Measurements from ENCODE around the gene KRTAP5-1. TPM values are rescaled to one million over a fixed set of nuclear protein-coding genes. Genes with fewer than 3 reads are reported as not detected.

Gene KRTAP5-1
- polyA plus RNA-seq, 1 of the 3 experiments (the other 2 are of a cell fraction), result not detected

DNA sequence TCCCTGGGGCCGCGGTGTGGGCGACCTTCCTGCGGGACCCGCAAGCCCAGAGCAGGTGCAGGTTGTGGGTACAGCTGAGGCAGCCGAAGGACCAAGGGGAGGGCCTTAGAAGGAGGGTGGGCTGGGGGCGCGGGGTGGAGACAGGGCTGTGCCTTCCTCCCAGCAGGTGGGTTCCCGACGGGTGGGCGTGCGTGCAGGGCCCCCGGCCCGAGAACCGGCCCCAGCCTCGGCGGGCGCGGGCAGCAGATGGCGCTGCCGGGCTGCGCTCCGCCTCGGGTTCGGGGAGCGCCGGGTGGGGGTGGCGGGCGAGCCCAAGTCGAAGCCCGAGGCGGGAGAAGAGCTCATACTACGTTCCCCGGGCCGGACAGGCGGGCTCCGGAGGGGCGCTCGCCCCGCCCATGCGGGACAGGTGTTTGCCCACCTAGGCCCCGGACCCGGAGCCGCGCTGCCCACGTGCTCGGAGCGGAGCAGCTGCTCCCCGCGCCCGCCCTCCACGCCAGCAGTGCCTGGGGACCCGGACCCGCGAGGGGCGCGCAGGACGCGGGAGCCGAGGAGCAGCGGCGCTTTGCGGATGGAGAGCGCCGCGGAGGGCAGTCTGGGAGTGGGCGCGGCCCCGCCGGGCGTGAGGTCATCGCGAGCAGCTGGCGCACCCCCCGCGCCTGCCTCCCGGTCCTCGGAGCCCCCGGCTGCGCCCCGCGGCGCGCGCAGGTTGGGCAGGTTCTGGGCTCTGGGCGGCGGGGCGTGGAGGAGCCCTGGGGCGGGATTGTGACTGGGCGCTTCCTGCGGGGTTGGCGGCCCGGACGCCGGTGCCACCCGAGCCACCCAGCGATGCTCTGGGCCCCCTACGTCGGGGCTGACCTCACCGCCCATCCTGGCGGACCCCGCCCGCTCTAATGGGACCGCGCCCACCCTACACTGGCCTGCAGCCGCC, 38.3 kb downstream of the KRTAP5-1 start (continued):
- TF ChIP-seq EZH2phosphoT487 (IDR thresholded peaks at IDR 0.05; ENCODE audit: borderline replicate concordance, low read depth), result no peak
- no peak for TF ChIP-seq TAF1 (IDR thresholded peaks at IDR 0.05; ENCODE audit: borderline replicate concordance, low read depth, low read length)

DNA sequence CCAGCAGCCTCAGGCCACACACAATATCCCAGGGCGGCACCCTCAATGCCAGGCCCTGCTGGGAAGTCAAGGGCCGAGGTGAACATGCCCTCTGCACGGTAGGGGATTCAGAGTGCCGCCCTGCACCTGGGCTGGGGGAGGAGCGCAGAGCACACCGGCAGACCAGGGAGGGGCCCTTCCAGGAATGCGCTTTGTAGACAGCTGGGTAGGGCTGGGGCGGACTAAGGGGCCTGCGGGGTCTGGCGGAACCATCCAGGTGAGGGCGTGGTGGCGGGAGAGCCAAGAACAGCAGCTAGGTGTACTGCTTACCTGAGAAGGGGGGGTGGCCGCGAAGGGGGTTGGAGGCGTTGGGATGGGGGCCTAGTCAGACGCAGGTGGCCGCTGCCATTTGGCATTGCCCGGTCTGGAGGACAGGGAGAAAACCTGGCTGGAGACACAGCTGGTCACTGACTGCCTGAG, 39.0 kb downstream of the KRTAP5-1 start:
- Histone ChIP-seq H3K9me2 (no peaks in the 10 kb centered on the region), H3F3A (replicated peaks; ENCODE audit: insufficient read depth) (no peaks in the 10 kb centered on the region), H3K36me3 (replicated peaks in 1 of 2; ENCODE audit: control insufficient read depth in 1 of 2, insufficient read depth in 2 of 2, low read length in 1 of 2) (no peaks in the 10 kb centered on the region), H3K4me2 (no peak overlapping the region), H3K9ac (no peak overlapping the region), H4K20me1 (ENCODE audit: insufficient read depth) (no peaks in the 10 kb centered on the region), H3K4me1 (ENCODE audit: control insufficient read depth in 1 of 2, insufficient read depth in 2 of 2, low read depth in 1 of 2, low read length in 1 of 2) (peaks cover 0 to 6% of the 10 kb centered on the region in 2 experiments; a peak in 1 of 4 replicates), H3K79me2 (ENCODE audit: insufficient read depth) (no peaks in the 10 kb centered on the region), H3K27ac (ENCODE audit: low read depth in 2 of 2, low read length in 1 of 2) (no peak overlapping the region), H3K4me3 (ENCODE audit: low read depth in 2 of 2, low read length in 1 of 2) (no peak overlapping the region), H3K9me3 (no peaks in the 10 kb centered on the region), H2AFZ (ENCODE audit: low read depth) (no peak overlapping the region), H3K27me3 (ENCODE audit: insufficient read depth) (peaks cover 12% of the 10 kb centered on the region)
- POLR2A ChIA-PET, result interaction anchor here (1.0 kb wide), 1 partner anchor 33 kb away, joined by 3 read pairs; no protein-coding TSS in a partner anchor
- CTCF ChIA-PET, result interaction anchor here (0.7 to 10.5 kb wide), 32 partner anchors 8 to 604 kb away, joined by 3 to 398 read pairs (median 6); partner anchors contain the start of genes BRSK2, DUSP8, KRTAP5-5 and SYT8
- DNase-seq, result no peak
- TF ChIP-seq, protein P1, sequence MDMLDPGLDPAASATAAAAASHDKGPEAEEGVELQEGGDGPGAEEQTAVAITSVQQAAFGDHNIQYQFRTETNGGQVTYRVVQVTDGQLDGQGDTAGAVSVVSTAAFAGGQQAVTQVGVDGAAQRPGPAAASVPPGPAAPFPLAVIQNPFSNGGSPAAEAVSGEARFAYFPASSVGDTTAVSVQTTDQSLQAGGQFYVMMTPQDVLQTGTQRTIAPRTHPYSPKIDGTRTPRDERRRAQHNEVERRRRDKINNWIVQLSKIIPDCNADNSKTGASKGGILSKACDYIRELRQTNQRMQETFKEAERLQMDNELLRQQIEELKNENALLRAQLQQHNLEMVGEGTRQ (IDR thresholded peaks at IDR 0.05; ENCODE audit: borderline replicate concordance, low read depth, low read length), result no peak
- TF ChIP-seq, protein P2, sequence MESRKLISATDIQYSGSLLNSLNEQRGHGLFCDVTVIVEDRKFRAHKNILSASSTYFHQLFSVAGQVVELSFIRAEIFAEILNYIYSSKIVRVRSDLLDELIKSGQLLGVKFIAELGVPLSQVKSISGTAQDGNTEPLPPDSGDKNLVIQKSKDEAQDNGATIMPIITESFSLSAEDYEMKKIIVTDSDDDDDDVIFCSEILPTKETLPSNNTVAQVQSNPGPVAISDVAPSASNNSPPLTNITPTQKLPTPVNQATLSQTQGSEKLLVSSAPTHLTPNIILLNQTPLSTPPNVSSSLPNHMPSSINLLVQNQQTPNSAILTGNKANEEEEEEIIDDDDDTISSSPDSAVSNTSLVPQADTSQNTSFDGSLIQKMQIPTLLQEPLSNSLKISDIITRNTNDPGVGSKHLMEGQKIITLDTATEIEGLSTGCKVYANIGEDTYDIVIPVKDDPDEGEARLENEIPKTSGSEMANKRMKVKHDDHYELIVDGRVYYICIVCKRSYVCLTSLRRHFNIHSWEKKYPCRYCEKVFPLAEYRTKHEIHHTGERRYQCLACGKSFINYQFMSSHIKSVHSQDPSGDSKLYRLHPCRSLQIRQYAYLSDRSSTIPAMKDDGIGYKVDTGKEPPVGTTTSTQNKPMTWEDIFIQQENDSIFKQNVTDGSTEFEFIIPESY (IDR thresholded peaks at IDR 0.05; ENCODE audit: borderline replicate concordance, low read depth), result no peak
- TF ChIP-seq, protein P3, sequence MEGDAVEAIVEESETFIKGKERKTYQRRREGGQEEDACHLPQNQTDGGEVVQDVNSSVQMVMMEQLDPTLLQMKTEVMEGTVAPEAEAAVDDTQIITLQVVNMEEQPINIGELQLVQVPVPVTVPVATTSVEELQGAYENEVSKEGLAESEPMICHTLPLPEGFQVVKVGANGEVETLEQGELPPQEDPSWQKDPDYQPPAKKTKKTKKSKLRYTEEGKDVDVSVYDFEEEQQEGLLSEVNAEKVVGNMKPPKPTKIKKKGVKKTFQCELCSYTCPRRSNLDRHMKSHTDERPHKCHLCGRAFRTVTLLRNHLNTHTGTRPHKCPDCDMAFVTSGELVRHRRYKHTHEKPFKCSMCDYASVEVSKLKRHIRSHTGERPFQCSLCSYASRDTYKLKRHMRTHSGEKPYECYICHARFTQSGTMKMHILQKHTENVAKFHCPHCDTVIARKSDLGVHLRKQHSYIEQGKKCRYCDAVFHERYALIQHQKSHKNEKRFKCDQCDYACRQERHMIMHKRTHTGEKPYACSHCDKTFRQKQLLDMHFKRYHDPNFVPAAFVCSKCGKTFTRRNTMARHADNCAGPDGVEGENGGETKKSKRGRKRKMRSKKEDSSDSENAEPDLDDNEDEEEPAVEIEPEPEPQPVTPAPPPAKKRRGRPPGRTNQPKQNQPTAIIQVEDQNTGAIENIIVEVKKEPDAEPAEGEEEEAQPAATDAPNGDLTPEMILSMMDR (IDR thresholded peaks at IDR 0.05), result no peak
- no peak for TF ChIP-seq GATA2 (CRISPR knock-in tag; IDR thresholded peaks at IDR 0.05)
- TF ChIP-seq, protein P4, sequence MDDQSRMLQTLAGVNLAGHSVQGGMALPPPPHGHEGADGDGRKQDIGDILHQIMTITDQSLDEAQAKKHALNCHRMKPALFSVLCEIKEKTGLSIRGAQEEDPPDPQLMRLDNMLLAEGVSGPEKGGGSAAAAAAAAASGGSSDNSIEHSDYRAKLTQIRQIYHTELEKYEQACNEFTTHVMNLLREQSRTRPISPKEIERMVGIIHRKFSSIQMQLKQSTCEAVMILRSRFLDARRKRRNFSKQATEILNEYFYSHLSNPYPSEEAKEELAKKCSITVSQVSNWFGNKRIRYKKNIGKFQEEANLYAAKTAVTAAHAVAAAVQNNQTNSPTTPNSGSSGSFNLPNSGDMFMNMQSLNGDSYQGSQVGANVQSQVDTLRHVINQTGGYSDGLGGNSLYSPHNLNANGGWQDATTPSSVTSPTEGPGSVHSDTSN (IDR thresholded peaks at IDR 0.05), result no peak
- 41% methylated on average over 17 of the region's 18 CpGs for WGBS (ENCODE audit: low lambda C conversion rate)

All from SK-N-SH (cell line).